ENCODE measurements around the gene NAB2. TPM values are rescaled to one million over a fixed set of nuclear protein-coding genes. Genes with fewer than 3 reads are reported as not detected.
A peak's percentile ranks its signal among the peaks of the same experiment; 100 is the strongest.

Gene NAB2
- total RNA-seq, 1 experiment from 2014 or later: 17.4 TPM

GRCh38 chr12:57127726-57128518, 39.0 kb downstream of the NAB2 start, which contains the start of gene LRP1:
LRP1 (plus strand) TSS chr12:57128483; CDS start chr12:57128965, 482 bp downstream.
- no TSS peak for BruUV-seq (replicated peaks)
- peak within 1 kb of the TSS; percentile 99 for H3K4me2 ChIP-seq (ENCODE audit: low read length)
- no peak for TF ChIP-seq EZH2 (IDR thresholded peaks at IDR 0.05; ENCODE audit: low read length, unreplicated experiment)
- TF ChIP-seq, protein P1, sequence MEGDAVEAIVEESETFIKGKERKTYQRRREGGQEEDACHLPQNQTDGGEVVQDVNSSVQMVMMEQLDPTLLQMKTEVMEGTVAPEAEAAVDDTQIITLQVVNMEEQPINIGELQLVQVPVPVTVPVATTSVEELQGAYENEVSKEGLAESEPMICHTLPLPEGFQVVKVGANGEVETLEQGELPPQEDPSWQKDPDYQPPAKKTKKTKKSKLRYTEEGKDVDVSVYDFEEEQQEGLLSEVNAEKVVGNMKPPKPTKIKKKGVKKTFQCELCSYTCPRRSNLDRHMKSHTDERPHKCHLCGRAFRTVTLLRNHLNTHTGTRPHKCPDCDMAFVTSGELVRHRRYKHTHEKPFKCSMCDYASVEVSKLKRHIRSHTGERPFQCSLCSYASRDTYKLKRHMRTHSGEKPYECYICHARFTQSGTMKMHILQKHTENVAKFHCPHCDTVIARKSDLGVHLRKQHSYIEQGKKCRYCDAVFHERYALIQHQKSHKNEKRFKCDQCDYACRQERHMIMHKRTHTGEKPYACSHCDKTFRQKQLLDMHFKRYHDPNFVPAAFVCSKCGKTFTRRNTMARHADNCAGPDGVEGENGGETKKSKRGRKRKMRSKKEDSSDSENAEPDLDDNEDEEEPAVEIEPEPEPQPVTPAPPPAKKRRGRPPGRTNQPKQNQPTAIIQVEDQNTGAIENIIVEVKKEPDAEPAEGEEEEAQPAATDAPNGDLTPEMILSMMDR (conservative IDR thresholded peaks at IDR 0.05; ENCODE audit: low read depth, low read length): no peak

GRCh38 chr12:57128519-57129247, 39.8 kb downstream of the NAB2 start:
- CTCF ChIA-PET: interaction anchor here (0.6 to 2.1 kb wide), 4 partner anchors 47 to 333 kb away, joined by 3 to 17 read pairs (median 8); no protein-coding TSS in a partner anchor

More at GRCh38 chr12:57127726-57128518, 39.0 kb downstream of the NAB2 start, which contains the start of gene LRP1:
- Histone ChIP-seq H3K9me3 (ENCODE audit: low read length) (no peaks in the 10 kb centered on the region), H3K36me3 (ENCODE audit: low read depth, low read length) (no peaks in the 10 kb centered on the region), H3K27me3 (ENCODE audit: low read length) (no peaks in the 10 kb centered on the region), H3K27ac (ENCODE audit: low read length) (peak within 1 kb of the TSS; percentile 49), H3K9me2 (replicated peaks; ENCODE audit: low read length) (no peaks in the 10 kb centered on the region), H3K4me3 (ENCODE audit: low read length) (peak within 1 kb of the TSS; percentile 94), H3F3A (ENCODE audit: low read length, unreplicated experiment) (no peaks in the 10 kb centered on the region), H3K9ac (ENCODE audit: low read length) (peak within 1 kb of the TSS; percentile 79), H3K4me1 (ENCODE audit: insufficient read depth, low read length) (peaks cover 18% of the 10 kb centered on the region; the same call in 1 of the 2 replicates), H4K20me1 (ENCODE audit: low read length) (no peaks in the 10 kb centered on the region), H2AFZ (ENCODE audit: low read length) (peak within 1 kb of the TSS; percentile 99), H3K79me2 (ENCODE audit: low read length) (peaks cover 4% of the 10 kb centered on the region; the same call in 1 of the 2 replicates)
- DNase-seq (peak; percentile 79), ATAC-seq (peak; percentile 79)
- ChIA-PET CTCF (interaction anchor here (0.5 to 2.1 kb wide), 13 partner anchors 20 to 860 kb away, joined by 3 to 17 read pairs (median 4); no protein-coding TSS in a partner anchor), POLR2A (ENCODE audit: unreplicated experiment) (interaction anchor here (0.6 to 1.0 kb wide), 4 partner anchors 16 to 59 kb away, joined by 3 to 7 read pairs (median 4); partner anchors contain the start of gene NEMP1)
- intact Hi-C loops (cut with micrococcal nuclease): loop anchor here (2.0 kb wide), 1 partner anchor 25 kb away; no protein-coding TSS in a partner anchor

More at GRCh38 chr12:57128519-57129247, 39.8 kb downstream of the NAB2 start:
- Histone ChIP-seq H2AFZ (ENCODE audit: low read length) (peak overlapping the region; percentile 61), H3K36me3 (ENCODE audit: low read depth, low read length) (no peaks in the 10 kb centered on the region), H3K9me2 (replicated peaks; ENCODE audit: low read length) (no peaks in the 10 kb centered on the region), H3K27me3 (ENCODE audit: low read length) (no peaks in the 10 kb centered on the region), H3F3A (ENCODE audit: low read length, unreplicated experiment) (no peaks in the 10 kb centered on the region), H4K20me1 (ENCODE audit: low read length) (no peaks in the 10 kb centered on the region), H3K79me2 (ENCODE audit: low read length) (peaks cover 4% of the 10 kb centered on the region; the same call in 1 of the 2 replicates), H3K9ac (ENCODE audit: low read length) (no peak overlapping the region; the same call in 1 of the 2 replicates), H3K9me3 (ENCODE audit: low read length) (no peaks in the 10 kb centered on the region), H3K4me2 (ENCODE audit: low read length) (peak overlapping the region; percentile 99), H3K27ac (ENCODE audit: low read length) (no peak overlapping the region), H3K4me1 (ENCODE audit: insufficient read depth, low read length) (peaks cover 18% of the 10 kb centered on the region; the same call in 1 of the 2 replicates), H3K4me3 (ENCODE audit: low read length) (peak overlapping the region; percentile 94)
- intact Hi-C loops (cut with micrococcal nuclease): no loop called here
- DNase-seq (no peak), ATAC-seq (peak; percentile 7)
- no peak for TF ChIP-seq EZH2 (IDR thresholded peaks at IDR 0.05; ENCODE audit: low read length, unreplicated experiment)
- TF ChIP-seq, protein P1 (conservative IDR thresholded peaks at IDR 0.05; ENCODE audit: low read depth, low read length): no peak
- no peak for TF ChIP-seq EZH2phosphoT487 (IDR thresholded peaks at IDR 0.05; ENCODE audit: borderline replicate concordance, low read length)
- BruUV-seq (replicated peaks): no TSS peak
- POLR2A ChIA-PET (ENCODE audit: unreplicated experiment): interaction anchor here (0.7 to 1.0 kb wide), 3 partner anchors 24 to 316 kb away, joined by 3 to 7 read pairs (median 3); partner anchors contain the start of gene NEMP1
